Stimulated activated CD8-positive, alpha-beta memory T cell treated with anti-CD3 and anti-CD28 coated beads, Interleukin-7, amount 100 ng/mL, for 1 hour (primary cell): ENCODE data around the gene MTFR1L.

Source experiments
- DNase-seq, 2 donors: peaks; one replicate each; pipeline ENCODE4 v3.0.0-alpha.2; 2020; ENCODE audit warnings: low read depth in 2 of 2

The MTFR1L gene

GRCh38 chr1:25807480-25808390 is 12.0 kb upstream of the MTFR1L start:
- DNase-seq: no peak

- no peak for DNase-seq
Measured at GRCh38 chr1:25808481-25809244, 11.1 kb upstream of the MTFR1L start.

GRCh38 chr1:25809283-25809926 is 10.3 kb upstream of the MTFR1L start:
- no peak for DNase-seq

GRCh38 chr1:25809929-25810328 is 9.8 kb upstream of the MTFR1L start:
- DNase-seq: no peak

GRCh38 chr1:25810341-25811299 is 9.1 kb upstream of the MTFR1L start:
- DNase-seq: peak; percentile 61 to 74

- no peak for DNase-seq
Measured at GRCh38 chr1:25811384-25812082, 8.2 kb upstream of the MTFR1L start.

- DNase-seq: no peak
Measured at GRCh38 chr1:25813071-25813733, 6.6 kb upstream of the MTFR1L start.

GRCh38 chr1:25813734-25814471 is 5.9 kb upstream of the MTFR1L start:
- no peak for DNase-seq

GRCh38 chr1:25814549-25815087 is 5.1 kb upstream of the MTFR1L start:
- DNase-seq: no peak

GRCh38 chr1:25815208-25816111 is 4.3 kb upstream of the MTFR1L start:
- no peak for DNase-seq

GRCh38 chr1:25816112-25816718 is 3.5 kb upstream of the MTFR1L start:
- DNase-seq: no peak

- DNase-seq: no peak
Measured at GRCh38 chr1:25817840-25818501, 1.8 kb upstream of the MTFR1L start.

- DNase-seq: no peak
Measured at GRCh38 chr1:25818569-25818968, 1.2 kb upstream of the MTFR1L start.

- DNase-seq: peak; percentile 42 to 45
Measured at GRCh38 chr1:25820247-25821111, 725 bp downstream of the MTFR1L start.

GRCh38 chr1:25821112-25821476 is 1.3 kb downstream of the MTFR1L start:
- DNase-seq: no peak

- DNase-seq: no peak
Measured at GRCh38 chr1:25821630-25822091, 1.9 kb downstream of the MTFR1L start.
